Placental pericyte (primary cell): ENCODE measurements around the gene CCDC78. TPM values are rescaled to one million over a fixed set of nuclear protein-coding genes. Genes with fewer than 3 reads are reported as not detected.

ENCODE experiments used
- small RNA-seq: library from RNA; depleted of rRNA; stranded (forward); fragments of <200 nt; gene quantifications from one replicate; pipeline ENCODE3, GENCODE V24; 2012; ENCODE audit warnings: low replicate concordance
- total RNA-seq: library from RNA; depleted of rRNA; stranded (reverse); fragments of >200 nt; gene quantifications from 2 replicates; pipeline ENCODE4 v1.2.3, GENCODE V29; 2012

CCDC78 gene
- total RNA-seq: 1.1 and 3.1 TPM in 2 replicates

GRCh38 chr16:726438-727290 is at the start of gene CCDC78, which contains the start of gene HAGHL:
TSS of gene CCDC78 (minus strand) at chr16:726443. CDS start at chr16:726367, 76 bp downstream.
TSS of gene HAGHL (plus strand) at chr16:727106. CDS start at chr16:727510, 404 bp downstream.

GRCh38 chr16:760545-761343 is 34.5 kb upstream of the CCDC78 start, which contains the start of gene MSLN:
TSS of gene MSLN (plus strand) at chr16:760734. CDS start at chr16:762681, 1,947 bp downstream.

GRCh38 chr16:740764-741505 is 14.7 kb upstream of the CCDC78 start, which contains the start of gene CIAO3:
TSS of gene CIAO3 (minus strand) at chr16:740997. CDS start at chr16:740985, 12 bp downstream.

GRCh38 chr16:720990-721764 is 5.1 kb downstream of the CCDC78 start, which contains the start of gene ANTKMT:
TSS of gene ANTKMT (plus strand) at chr16:721146. CDS start at chr16:721275, 129 bp downstream.

GRCh38 chr16:714558-715476 is 11.4 kb downstream of the CCDC78 start, which contains the start of gene METRN:
TSS of gene METRN (plus strand) at chr16:715118. CDS start at chr16:715290, 172 bp downstream.

GRCh38 chr16:705431-706188 is 20.6 kb downstream of the CCDC78 start, which contains the start of gene FBXL16:
TSS of gene FBXL16 (minus strand) at chr16:705801. CDS start at chr16:697405, 8,396 bp downstream.

GRCh38 chr16:684071-684794 is 42.0 kb downstream of the CCDC78 start, which contains the start of gene JMJD8:
TSS of gene JMJD8 (minus strand) at chr16:684334. CDS start at chr16:684319, 15 bp downstream.

GRCh38 chr16:679814-680624 is 46.2 kb downstream of the CCDC78 start, which contains the start of gene STUB1:
TSS of gene STUB1 (plus strand) at chr16:680410. CDS start at chr16:680526, 116 bp downstream.

GRCh38 chr16:674968-675883 is 51.0 kb downstream of the CCDC78 start, which contains the start of gene RHBDL1:
TSS of gene RHBDL1 (plus strand) at chr16:675671. CDS start at chr16:675791, 120 bp downstream.

Small RNA genes within 50 kb of the gene (small RNA-seq; reads per million reads assigned to genes)
- gene MIR662: not detected

Other genes starting within 250 kb of the CCDC78 start
- gene CAPN15, start 198.7 kb downstream of the CCDC78 start, total RNA-seq: 68.9 and 91.9 TPM in 2 replicates
- gene PRR35, start 166.0 kb downstream of the CCDC78 start, total RNA-seq: 0.14 TPM in 1 of 2 replicates, not detected in the other
- gene NHLRC4, start 159.4 kb downstream of the CCDC78 start, total RNA-seq: 2.6 TPM in 2 replicates
- 27.8 and 33.5 TPM in 2 replicates for gene PIGQ, start 156.5 kb downstream of the CCDC78 start, total RNA-seq
- 15.3 and 16.5 TPM in 2 replicates for gene RAB40C, start 136.4 kb downstream of the CCDC78 start, total RNA-seq
- gene WFIKKN1, start 95.5 kb downstream of the CCDC78 start, total RNA-seq: 0.14 and 0.22 TPM in 2 replicates
- 99.1 and 106 TPM in 2 replicates for gene METTL26, start 90.1 kb downstream of the CCDC78 start, total RNA-seq
- gene MCRIP2, start 84.6 kb downstream of the CCDC78 start, total RNA-seq: 11.5 and 16.6 TPM in 2 replicates
- gene WDR90, start 77.1 kb downstream of the CCDC78 start, total RNA-seq: 12.3 and 22.6 TPM in 2 replicates
- 56.5 and 67.4 TPM in 2 replicates for gene RHOT2, start 58.3 kb downstream of the CCDC78 start, total RNA-seq
- 2.3 and 2.4 TPM in 2 replicates for gene RHBDL1, start 50.8 kb downstream of the CCDC78 start, total RNA-seq
- gene STUB1, start 46.0 kb downstream of the CCDC78 start, total RNA-seq: 91.5 and 131 TPM in 2 replicates
- gene JMJD8, start 42.1 kb downstream of the CCDC78 start, total RNA-seq: 45.7 and 62.3 TPM in 2 replicates
- 12.9 and 15.8 TPM in 2 replicates for gene WDR24, start 36.0 kb downstream of the CCDC78 start, total RNA-seq
- 0.22 TPM in 1 of 2 replicates, not detected in the other for gene FBXL16, start 20.6 kb downstream of the CCDC78 start, total RNA-seq
- 10.1 and 40.1 TPM in 2 replicates for gene METRN, start 11.3 kb downstream of the CCDC78 start, total RNA-seq
- 25.4 and 30.6 TPM in 2 replicates for gene ANTKMT, start 5.3 kb downstream of the CCDC78 start, total RNA-seq
- 8.3 and 23.4 TPM in 2 replicates for gene HAGHL, start 663 bp upstream of the CCDC78 start, total RNA-seq
- 25.2 and 40.8 TPM in 2 replicates for gene CIAO3, start 14.6 kb upstream of the CCDC78 start, total RNA-seq
- not detected in 2 replicates for gene MSLN, start 34.3 kb upstream of the CCDC78 start, total RNA-seq
- 33.3 and 54.4 TPM in 2 replicates for gene RPUSD1, start 61.9 kb upstream of the CCDC78 start, total RNA-seq
- gene CHTF18, start 62.2 kb upstream of the CCDC78 start, total RNA-seq: 2.2 and 36.9 TPM in 2 replicates
- gene GNG13, start 74.3 kb upstream of the CCDC78 start, total RNA-seq: not detected in 2 replicates
- 17.9 and 20.8 TPM in 2 replicates for gene LMF1, start 244.5 kb upstream of the CCDC78 start, total RNA-seq